ENCODE results near the gene NDUFS2.

The NDUFS2 gene

DNA sequence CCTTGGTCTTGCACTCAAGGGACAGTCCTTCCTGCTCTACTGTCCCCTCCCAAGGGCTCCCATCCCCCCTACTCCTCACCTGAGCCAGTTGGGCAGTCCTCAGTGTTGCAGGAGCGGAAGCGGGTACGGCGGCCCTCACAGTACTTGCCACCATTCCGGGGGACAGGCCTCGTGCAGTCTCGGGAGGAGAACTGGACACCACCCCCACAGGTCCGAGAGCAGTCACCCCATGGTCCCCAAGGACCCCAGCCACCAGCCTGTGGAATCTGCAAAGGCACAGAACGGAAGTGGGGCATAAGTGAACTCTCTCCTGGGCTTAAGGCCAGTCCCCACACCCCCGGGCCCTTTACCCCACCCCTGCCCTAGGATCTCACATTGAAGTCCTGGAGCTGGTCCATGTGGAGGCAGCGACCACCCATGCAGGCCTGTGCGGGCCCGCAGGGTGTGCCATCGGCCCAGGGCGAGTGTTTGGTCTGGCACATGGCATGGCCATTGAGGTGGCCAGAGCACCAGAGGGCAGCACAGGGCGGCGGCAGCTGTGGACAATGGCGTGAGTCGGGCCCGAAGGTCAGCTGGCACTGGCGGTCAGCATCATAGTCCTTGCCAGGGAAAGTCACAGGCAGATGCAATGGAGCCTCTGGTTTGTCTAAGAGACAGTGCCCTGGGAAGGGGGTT is 8.5 kb upstream of the NDUFS2 start:
- ATAC-seq (ENCODE audit: low read depth): no peak
- Mint-ChIP-seq H3K36me3 (no peaks in the 10 kb centered on the region), H3K4me1 (peaks cover 35% of the 10 kb centered on the region), H3K27me3 (no peaks in the 10 kb centered on the region), H3K9me3 (no peaks in the 10 kb centered on the region), H3K27ac (no peak overlapping the region), H3K4me3 (no peak overlapping the region)
- DNase-seq (ENCODE audit: low spot score in 2 of 2): no peak

- Mint-ChIP-seq H3K4me3 (no peak overlapping the region), H3K9me3 (no peaks in the 10 kb centered on the region), H3K27me3 (peaks cover 1% of the 10 kb centered on the region), H3K27ac (peak overlapping the region; percentile 24), H3K4me1 (peaks cover 32% of the 10 kb centered on the region), H3K36me3 (no peaks in the 10 kb centered on the region)
- ATAC-seq (ENCODE audit: low read depth) (peak; percentile 76), DNase-seq (ENCODE audit: low spot score in 2 of 2) (no peak)
These were observed 7.0 kb upstream of the NDUFS2 start for GRCh38 chr1:161195171-161195570.

GRCh38 chr1:161196111-161196510 is 6.1 kb upstream of the NDUFS2 start:
- H3K9me3 Mint-ChIP-seq: no peaks in the 10 kb centered on the region
- H3K27ac Mint-ChIP-seq: no peak overlapping the region
- no peak overlapping the region for H3K4me3 Mint-ChIP-seq
- DNase-seq (ENCODE audit: low spot score in 2 of 2): no peak
- no peak for ATAC-seq (ENCODE audit: low read depth)
- H3K4me1 Mint-ChIP-seq: peaks cover 36% of the 10 kb centered on the region
- H3K27me3 Mint-ChIP-seq: peaks cover 3% of the 10 kb centered on the region
- no peaks in the 10 kb centered on the region for H3K36me3 Mint-ChIP-seq

DNA sequence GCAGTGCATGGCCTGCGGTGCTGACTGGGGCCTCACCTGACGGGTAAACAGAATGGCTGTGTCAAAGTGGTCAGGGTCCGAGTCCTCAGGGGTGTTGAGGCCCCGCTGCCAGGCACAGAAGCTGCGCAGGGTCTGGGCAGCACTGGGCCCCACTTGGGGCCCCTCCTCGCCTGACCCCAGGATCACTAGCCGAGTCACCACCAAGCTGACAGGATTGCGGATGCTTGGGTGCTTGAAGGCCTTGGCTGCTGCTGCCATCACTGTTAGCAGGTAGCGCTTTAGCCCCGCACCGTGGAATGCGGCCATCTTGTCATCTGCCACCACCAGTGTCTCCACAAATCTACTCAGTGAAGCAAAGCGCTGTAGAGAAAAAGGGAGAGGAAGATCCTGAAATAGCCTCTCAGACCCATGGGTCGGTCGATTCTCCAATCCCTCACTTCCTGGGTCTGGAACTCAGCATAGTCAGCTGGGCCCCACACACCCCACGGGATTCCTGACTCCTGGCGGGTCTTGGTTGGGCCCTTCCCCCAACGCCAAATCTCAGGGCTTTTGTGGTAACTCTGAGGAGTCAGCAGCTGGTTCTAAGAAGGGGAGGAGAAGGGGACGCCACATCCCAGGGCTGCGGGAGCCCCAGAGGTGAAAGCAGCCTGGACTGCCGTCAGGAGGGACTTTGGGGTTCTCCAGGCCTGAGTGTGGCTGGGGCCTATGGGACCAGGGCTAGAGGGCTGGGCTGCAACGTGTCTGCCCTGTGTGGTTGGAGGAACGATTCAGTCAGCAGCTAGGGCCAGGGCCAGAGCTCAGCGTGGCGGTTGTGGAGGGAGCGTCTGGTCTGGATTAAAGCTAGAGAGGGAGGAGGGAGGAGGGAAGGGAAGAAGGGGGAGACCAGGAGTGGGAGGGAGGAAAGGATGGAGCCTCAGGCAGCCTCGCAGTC is 5.4 kb upstream of the NDUFS2 start:
- DNase-seq (ENCODE audit: low spot score in 2 of 2) (no peak), ATAC-seq (ENCODE audit: low read depth) (no peak)
- H3K9me3 Mint-ChIP-seq: no peaks in the 10 kb centered on the region
- no peak overlapping the region for H3K4me3 Mint-ChIP-seq
- H3K4me1 Mint-ChIP-seq: peaks cover 37% of the 10 kb centered on the region
- H3K27ac Mint-ChIP-seq: no peak overlapping the region
- peaks cover 3% of the 10 kb centered on the region for H3K27me3 Mint-ChIP-seq
- H3K36me3 Mint-ChIP-seq: no peaks in the 10 kb centered on the region

DNA sequence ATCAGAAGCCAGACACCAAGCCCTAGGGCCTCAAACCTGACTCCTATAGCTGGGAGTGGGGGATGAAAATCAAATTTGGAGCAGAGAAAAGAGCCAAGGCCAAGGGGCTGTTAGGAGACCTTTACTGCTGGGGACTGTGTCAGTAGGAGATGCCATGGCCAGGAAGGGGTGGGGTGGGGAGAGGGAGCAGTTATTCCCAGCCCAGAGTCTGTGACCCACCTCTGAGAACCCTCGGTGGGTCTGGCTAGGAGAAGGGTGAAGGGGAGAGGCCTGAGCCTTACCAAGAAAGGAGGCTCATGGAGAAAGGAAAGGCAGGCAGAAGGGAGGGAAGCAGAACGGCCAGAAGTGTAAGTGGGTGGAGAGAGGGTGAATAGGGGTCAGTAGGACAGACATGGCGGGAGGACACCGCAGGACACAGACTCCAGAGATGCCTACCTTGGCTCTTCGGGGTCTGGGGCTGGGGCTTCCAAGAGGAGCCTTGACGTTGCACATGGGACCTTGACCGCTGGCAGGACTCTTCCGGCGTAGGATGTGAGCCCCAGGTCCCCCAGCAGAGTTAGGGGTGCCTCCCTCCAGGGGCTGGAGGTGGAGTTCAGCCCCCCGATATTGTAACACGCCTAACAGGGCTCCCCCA is 4.5 kb upstream of the NDUFS2 start:
- H3K27me3 Mint-ChIP-seq: peaks cover 3% of the 10 kb centered on the region
- no peak for DNase-seq (ENCODE audit: low spot score in 2 of 2)
- ATAC-seq (ENCODE audit: low read depth): no peak
- H3K9me3 Mint-ChIP-seq: no peaks in the 10 kb centered on the region
- H3K4me3 Mint-ChIP-seq: no peak overlapping the region
- no peak overlapping the region for H3K27ac Mint-ChIP-seq
- peaks cover 1% of the 10 kb centered on the region for H3K36me3 Mint-ChIP-seq
- peaks cover 28% of the 10 kb centered on the region for H3K4me1 Mint-ChIP-seq

GRCh38 chr1:161198194-161198896 is 3.8 kb upstream of the NDUFS2 start:
- Mint-ChIP-seq H3K4me1 (peaks cover 27% of the 10 kb centered on the region), H3K27me3 (peaks cover 3% of the 10 kb centered on the region), H3K9me3 (no peaks in the 10 kb centered on the region), H3K36me3 (peaks cover 1% of the 10 kb centered on the region), H3K4me3 (no peak overlapping the region), H3K27ac (no peak overlapping the region)
- DNase-seq (ENCODE audit: low spot score in 2 of 2) (no peak), ATAC-seq (ENCODE audit: low read depth) (no peak)

GRCh38 chr1:161198897-161199431 is 3.2 kb upstream of the NDUFS2 start, which contains the start of gene ADAMTS4:
Gene ADAMTS4 (minus strand): TSS chr1:161199054. CDS start chr1:161198627, 427 bp downstream.
- no peak within 1 kb of the TSS for H3K4me3 Mint-ChIP-seq
- DNase-seq (ENCODE audit: low spot score in 2 of 2) (no peak), ATAC-seq (ENCODE audit: low read depth) (no peak)
- H3K27me3 Mint-ChIP-seq: peaks cover 3% of the 10 kb centered on the region
- peaks cover 29% of the 10 kb centered on the region for H3K4me1 Mint-ChIP-seq
- H3K9me3 Mint-ChIP-seq: no peaks in the 10 kb centered on the region
- H3K36me3 Mint-ChIP-seq: peaks cover 4% of the 10 kb centered on the region
- H3K27ac Mint-ChIP-seq: no peak within 1 kb of the TSS

GRCh38 chr1:161199506-161200139 is 2.5 kb upstream of the NDUFS2 start:
- H3K4me3 Mint-ChIP-seq: no peak overlapping the region
- H3K36me3 Mint-ChIP-seq: peaks cover 10% of the 10 kb centered on the region
- H3K4me1 Mint-ChIP-seq: peaks cover 32% of the 10 kb centered on the region
- H3K27ac Mint-ChIP-seq: no peak overlapping the region
- no peaks in the 10 kb centered on the region for H3K9me3 Mint-ChIP-seq
- ATAC-seq (ENCODE audit: low read depth) (no peak), DNase-seq (ENCODE audit: low spot score in 2 of 2) (no peak)
- H3K27me3 Mint-ChIP-seq: peaks cover 3% of the 10 kb centered on the region

DNA sequence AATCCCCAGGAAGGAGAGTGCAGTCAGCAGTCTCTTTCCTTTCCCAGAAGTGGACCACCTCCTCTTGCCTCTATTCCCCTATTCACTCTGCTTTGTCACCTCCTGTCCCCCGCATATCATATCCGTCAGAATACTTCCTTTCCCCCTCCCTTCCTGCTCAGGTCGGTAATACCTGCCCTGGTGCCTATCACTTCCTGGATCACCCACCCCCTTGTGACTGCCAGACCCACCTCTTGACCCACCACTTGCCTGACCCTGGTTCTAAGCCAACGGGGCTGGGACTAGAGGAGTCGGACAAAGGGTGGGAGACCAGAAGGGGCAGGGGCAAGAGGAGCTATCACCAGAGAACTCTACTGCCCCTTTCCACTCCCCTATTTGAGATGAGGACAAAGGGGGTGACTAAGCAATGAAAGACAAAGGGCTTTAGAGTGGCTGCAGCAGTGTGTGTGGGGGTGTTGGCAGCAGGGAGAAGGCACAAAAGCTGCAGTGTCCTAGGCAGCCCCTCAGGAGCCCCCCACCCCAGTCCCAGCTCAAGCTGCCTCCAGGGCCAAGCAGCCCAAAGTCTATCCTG is 1.7 kb upstream of the NDUFS2 start:
- peaks cover 3% of the 10 kb centered on the region for H3K27me3 Mint-ChIP-seq
- peak overlapping the region; percentile 94 for H3K27ac Mint-ChIP-seq
- no peak overlapping the region for H3K4me3 Mint-ChIP-seq
- peaks cover 12% of the 10 kb centered on the region for H3K36me3 Mint-ChIP-seq
- DNase-seq (ENCODE audit: low spot score in 2 of 2): no peak
- H3K4me1 Mint-ChIP-seq: peaks cover 27% of the 10 kb centered on the region
- no peak for ATAC-seq (ENCODE audit: low read depth)
- H3K9me3 Mint-ChIP-seq: no peaks in the 10 kb centered on the region

DNA sequence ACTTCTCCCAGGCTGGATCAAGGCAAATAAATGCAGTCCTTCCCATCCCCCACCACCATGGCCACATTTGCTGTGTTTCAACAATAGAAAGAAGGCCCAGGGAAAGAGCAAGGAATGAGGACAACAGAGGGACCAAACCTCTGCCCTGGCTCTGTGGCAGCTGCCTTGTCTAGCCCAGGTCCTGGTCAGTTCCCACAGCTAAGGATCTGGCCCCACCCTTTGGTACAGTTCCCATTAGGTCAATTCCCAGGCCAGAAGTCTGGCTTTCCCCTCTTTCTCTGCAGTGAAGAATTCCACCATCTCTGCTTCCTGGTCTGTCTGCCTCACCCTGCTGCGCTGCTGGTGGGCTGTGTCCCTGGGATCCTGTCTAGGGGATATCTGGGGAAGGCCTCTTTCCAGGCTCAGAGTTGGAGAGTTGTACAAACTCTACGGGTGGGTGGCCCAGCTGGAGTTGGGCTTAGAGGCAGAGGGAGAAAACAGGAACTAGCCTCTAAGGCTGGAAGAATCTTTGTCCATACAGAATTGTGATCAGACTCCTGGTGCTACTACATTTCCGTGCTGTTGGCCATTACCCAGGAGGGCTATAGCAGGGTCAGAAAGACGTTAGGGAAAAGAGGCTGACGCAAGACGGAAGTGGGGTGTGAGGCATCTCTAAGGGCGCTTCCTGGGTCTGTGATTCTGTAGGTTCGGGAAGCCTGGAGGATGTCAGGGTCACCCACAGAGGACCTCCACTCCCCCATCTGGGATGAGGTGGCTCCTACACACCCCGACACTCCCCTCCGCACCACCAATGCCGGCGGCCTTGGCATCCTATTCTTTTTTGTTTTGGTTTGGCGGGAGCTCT is 953 bp upstream of the NDUFS2 start:
- DNase-seq (ENCODE audit: low spot score in 2 of 2): no peak
- Mint-ChIP-seq H3K27me3 (peaks cover 3% of the 10 kb centered on the region), H3K36me3 (peaks cover 15% of the 10 kb centered on the region), H3K9me3 (no peaks in the 10 kb centered on the region), H3K4me1 (peaks cover 22% of the 10 kb centered on the region), H3K4me3 (peak overlapping the region; percentile 95), H3K27ac (peak overlapping the region; percentile 94)
- ATAC-seq (ENCODE audit: low read depth): no peak

GRCh38 chr1:161206411-161207140 is 4.4 kb downstream of the NDUFS2 start:
- no peak overlapping the region for H3K4me3 Mint-ChIP-seq
- DNase-seq (ENCODE audit: low spot score in 2 of 2) (no peak), ATAC-seq (ENCODE audit: low read depth) (no peak)
- H3K27me3 Mint-ChIP-seq: no peaks in the 10 kb centered on the region
- H3K4me1 Mint-ChIP-seq: peaks cover 15% of the 10 kb centered on the region
- no peak overlapping the region for H3K27ac Mint-ChIP-seq
- peaks cover 32% of the 10 kb centered on the region for H3K36me3 Mint-ChIP-seq
- H3K9me3 Mint-ChIP-seq: no peaks in the 10 kb centered on the region

DNA sequence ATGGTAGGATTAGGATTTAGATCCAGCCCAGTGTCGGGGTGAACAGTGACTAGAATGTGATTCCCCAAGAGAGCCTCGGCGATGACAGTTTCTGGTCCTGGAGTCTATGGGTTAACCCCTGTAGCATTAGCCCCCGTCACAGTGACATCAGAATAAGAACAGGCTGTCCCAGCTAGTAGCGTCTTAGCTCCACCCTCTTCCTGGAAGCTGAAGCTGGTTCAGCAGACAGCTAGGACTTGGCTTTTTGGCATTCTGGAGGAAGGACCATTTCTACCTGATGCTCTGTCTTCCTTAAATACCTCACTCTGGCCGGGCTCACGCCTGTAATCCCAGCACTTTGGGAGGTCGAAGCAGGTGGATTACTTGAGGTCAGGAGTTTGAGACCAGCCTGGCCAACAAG is 5.0 kb downstream of the NDUFS2 start:
- ATAC-seq (ENCODE audit: low read depth) (no peak), DNase-seq (ENCODE audit: low spot score in 2 of 2) (no peak)
- Mint-ChIP-seq H3K4me1 (peaks cover 15% of the 10 kb centered on the region), H3K4me3 (no peak overlapping the region), H3K36me3 (peaks cover 37% of the 10 kb centered on the region), H3K9me3 (no peaks in the 10 kb centered on the region), H3K27ac (no peak overlapping the region), H3K27me3 (no peaks in the 10 kb centered on the region)

Measured in memory B cell (primary cell).